LHCN-M2 (cell line): Measurements from ENCODE around the gene COL18A1. TPM values are rescaled to one million over a fixed set of nuclear protein-coding genes. Genes with fewer than 3 reads are reported as not detected.
"Not testable (repeated sequence)": the region's sequence is repeated elsewhere in the genome, so short reads cannot be mapped to it uniquely, and the experiment has no call there.

Source experiments
- DNase-seq: peaks from one replicate; pipeline ENCODE4 v3.0.0-alpha.2; 2012; ENCODE audit warnings: low read depth
- polyA plus RNA-seq: library from polyadenylated mRNA; unstranded; fragments of >200 nt; gene quantifications from one replicate; pipeline ENCODE4 v1.2.1, GENCODE V29; 2012; ENCODE audit warnings: missing spikeins
- total RNA-seq: library from RNA; depleted of rRNA; stranded (reverse); fragments of >200 nt; gene quantifications from 2 replicates; pipeline ENCODE4 v1.2.3, GENCODE V29; 2014; rRNA removed

COL18A1 gene
- 44.8 and 54.2 TPM in 2 replicates for total RNA-seq
- polyA plus RNA-seq = 13.2 TPM

- DNase-seq = no peak
Observed at GRCh38 chr21:45404730-45405270, at the start of gene COL18A1. TSS of gene COL18A1 (plus strand) at chr21:45405165. CDS start at chr21:45405231, 66 bp downstream.

- DNase-seq = no peak
Observed at GRCh38 chr21:45355573-45355972, 49.4 kb upstream of the COL18A1 start.

GRCh38 chr21:45356251-45356650 lies 48.7 kb upstream of the COL18A1 start:
- no peak for DNase-seq

GRCh38 chr21:45356653-45357435 lies 48.1 kb upstream of the COL18A1 start:
- DNase-seq = no peak

- DNase-seq = no peak
Observed at GRCh38 chr21:45357436-45358260, 47.3 kb upstream of the COL18A1 start.

GRCh38 chr21:45358261-45358670 lies 46.7 kb upstream of the COL18A1 start:
- DNase-seq = no peak

- no peak for DNase-seq
Observed at GRCh38 chr21:45358711-45359310, 46.2 kb upstream of the COL18A1 start.

- DNase-seq = no peak
Observed at GRCh38 chr21:45359451-45360217, 45.3 kb upstream of the COL18A1 start.

GRCh38 chr21:45361033-45361997 lies 43.6 kb upstream of the COL18A1 start:
- no peak for DNase-seq

- no peak for DNase-seq
Observed at GRCh38 chr21:45362077-45362747, 42.8 kb upstream of the COL18A1 start.

GRCh38 chr21:45362748-45363145 lies 42.2 kb upstream of the COL18A1 start:
- DNase-seq = no peak

- DNase-seq = not testable (repeated sequence)
Observed at GRCh38 chr21:45363272-45363671, 41.7 kb upstream of the COL18A1 start.

GRCh38 chr21:45363921-45364467 lies 41.0 kb upstream of the COL18A1 start:
- peak; percentile 100 for DNase-seq

GRCh38 chr21:45364468-45365185 lies 40.3 kb upstream of the COL18A1 start:
- peak; percentile 82 for DNase-seq

GRCh38 chr21:45365186-45365607 lies 39.8 kb upstream of the COL18A1 start:
- DNase-seq = no peak

- DNase-seq = peak; percentile 71
Observed at GRCh38 chr21:45365608-45366241, 39.2 kb upstream of the COL18A1 start.

- DNase-seq = no peak
Observed at GRCh38 chr21:45366476-45366875, 38.5 kb upstream of the COL18A1 start.

- DNase-seq = peak; percentile 97
Observed at GRCh38 chr21:45366931-45367401, 38.0 kb upstream of the COL18A1 start.
